Heart left ventricle (tissue), 13 donors: Measurements from ENCODE around the gene PLRG1.

ENCODE experiments used
- POLR2A ChIP-seq, 2 donors: fragments of 450-650 bp; IDR thresholded peaks; one replicate each; pipeline ENCODE4 v1.6.1; 2017; ENCODE audit warnings: antibody characterized with exemption in 2 of 2, mild to moderate bottlenecking in 2 of 2, moderate library complexity in 2 of 2
- TF ChIP-seq, protein P1 (sequence below), 12 donors: fragments of 200-600 bp; sonication (generic) in 4 of 12; IDR thresholded peaks; one replicate each; pipeline versions ENCODE4 v1.5.0 to v1.8.0; 2018 to 2022; ENCODE audit warnings: antibody characterized with exemption in 12 of 12, mild to moderate bottlenecking in 5 of 12
- donor health status: ischemic (EF 13 %, LVEDD 7.1; RV severe dilation, severe dysfunction).
- donor health status: DM: no; HTN: yes; CAD: no.
- donor health status: DM: no; HTN: no; CAD: no.
- donor health status: ischemic (EF 25% LVEDD 6.9; RV normal size, moderate dysfunction).
- donor health status: ischemic (EF 25% LVEDD 5.7; RV mildly dilated, moderate dysfunction).
- donor health status: ischemic (EF 35%, LVEDD 5.7; RV mildly dilated, moderate dysfunction).
- donor health status: nonischemic (EF 11% LVEDD 7.7; RV severe dilation, severe dysfunction).
- donor health status: DM: yes; HTN: yes; CAD: no.
- donor health status: PGD.
- donor health status: ischemic (EF 29% LVEDD 5.4; RV normal size, mild dysfunction).
- donor health status: nonischemic (EF 23%, LVEDD 6.1; RV moderate dilation, normal function).

DNA sequence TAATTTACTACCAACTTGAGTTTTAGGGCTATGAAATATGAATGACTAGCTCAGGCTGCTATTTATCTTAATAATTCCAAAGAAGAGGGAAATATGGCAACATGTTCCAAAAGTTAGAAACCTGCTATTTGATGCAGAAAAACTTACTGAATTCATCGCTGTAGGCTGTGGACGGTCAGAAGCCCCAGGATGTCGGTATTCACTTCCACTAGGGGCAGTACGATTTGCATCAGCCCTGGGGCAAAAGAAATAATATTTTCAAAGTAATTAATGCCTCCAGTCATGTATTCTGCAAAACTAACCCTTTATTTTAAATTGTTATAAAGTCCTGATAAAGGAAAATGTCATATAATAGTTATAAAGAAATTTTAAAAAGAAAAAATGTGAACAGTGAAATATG, 4.5 kb downstream of the PLRG1 start:
- TF ChIP-seq, protein P1, sequence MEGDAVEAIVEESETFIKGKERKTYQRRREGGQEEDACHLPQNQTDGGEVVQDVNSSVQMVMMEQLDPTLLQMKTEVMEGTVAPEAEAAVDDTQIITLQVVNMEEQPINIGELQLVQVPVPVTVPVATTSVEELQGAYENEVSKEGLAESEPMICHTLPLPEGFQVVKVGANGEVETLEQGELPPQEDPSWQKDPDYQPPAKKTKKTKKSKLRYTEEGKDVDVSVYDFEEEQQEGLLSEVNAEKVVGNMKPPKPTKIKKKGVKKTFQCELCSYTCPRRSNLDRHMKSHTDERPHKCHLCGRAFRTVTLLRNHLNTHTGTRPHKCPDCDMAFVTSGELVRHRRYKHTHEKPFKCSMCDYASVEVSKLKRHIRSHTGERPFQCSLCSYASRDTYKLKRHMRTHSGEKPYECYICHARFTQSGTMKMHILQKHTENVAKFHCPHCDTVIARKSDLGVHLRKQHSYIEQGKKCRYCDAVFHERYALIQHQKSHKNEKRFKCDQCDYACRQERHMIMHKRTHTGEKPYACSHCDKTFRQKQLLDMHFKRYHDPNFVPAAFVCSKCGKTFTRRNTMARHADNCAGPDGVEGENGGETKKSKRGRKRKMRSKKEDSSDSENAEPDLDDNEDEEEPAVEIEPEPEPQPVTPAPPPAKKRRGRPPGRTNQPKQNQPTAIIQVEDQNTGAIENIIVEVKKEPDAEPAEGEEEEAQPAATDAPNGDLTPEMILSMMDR (IDR thresholded peaks at IDR 0.05): no peak
- TF ChIP-seq POLR2A (IDR thresholded peaks at IDR 0.05): no peak
